Vagina (tissue), 2 donors: Measurements from ENCODE around the gene UQCR11.

Experiments
- CTCF ChIP-seq, 3 experiments: fragments of 450-650 bp in 2 of 3; fragments of 200-600 bp in 1 of 3; sonication (generic) in 1 of 3; IDR thresholded peaks; one replicate each; pipeline ENCODE4 v1.5.1; 2017 to 2019; ENCODE audit warnings: antibody characterized with exemption in 3 of 3, mild to moderate bottlenecking in 2 of 3, moderate library complexity in 2 of 3
- POLR2A ChIP-seq, 2 donors: fragments of 450-650 bp; IDR thresholded peaks; one replicate each; pipeline ENCODE4 v1.6.1; 2017; ENCODE audit warnings: antibody characterized with exemption in 2 of 2, mild to moderate bottlenecking in 2 of 2, moderate library complexity in 2 of 2
- POLR2AphosphoS5 ChIP-seq, 2 donors: sonication (generic); formaldehyde crosslinking; IDR thresholded peaks; one replicate each; pipeline ENCODE4 v1.9.0; 2017; ENCODE audit warnings: antibody characterized with exemption in 2 of 2, mild to moderate bottlenecking in 2 of 2, low read depth in 1 of 2; ENCODE audit not compliant: insufficient read depth in 1 of 2

- TF ChIP-seq CTCF (IDR thresholded peaks at IDR 0.05) (no peak), POLR2A (IDR thresholded peaks at IDR 0.05) (no peak), POLR2AphosphoS5 (IDR thresholded peaks at IDR 0.05; ENCODE audit: insufficient read depth in 1 of 2, low read depth in 1 of 2) (no peak)
Measured at GRCh38 chr19:1556390-1557070, 48.7 kb downstream of the UQCR11 start.
